Osteoblast (primary cell): ENCODE results near the gene DAPP1. TPM values are rescaled to one million over a fixed set of nuclear protein-coding genes. Genes with fewer than 3 reads are reported as not detected.

Experiments used
- DNase-seq: peaks from one replicate; pipeline ENCODE4 v3.0.0; 2011; ENCODE audit warnings: low spot score, mixed read lengths; ENCODE audit not compliant: insufficient read length; ENCODE audit errors: missing footprints
- H2AFZ ChIP-seq: 2 replicates; pipeline ENCODE4 v1.6.0; 2011; ENCODE audit warnings: mild to moderate bottlenecking, low read length
- H3K27ac ChIP-seq: 2 replicates; pipeline ENCODE4 v1.5.1; 2011; ENCODE audit warnings: mild to moderate bottlenecking, low read depth, low read length, moderate library complexity
- H3K27me3 ChIP-seq: 2 replicates; pipeline ENCODE4 v1.6.0; 2012; ENCODE audit warnings: mild to moderate bottlenecking, control low read depth, inconsistent platforms, low read length, moderate library complexity; ENCODE audit not compliant: insufficient read depth
- H3K36me3 ChIP-seq: 2 replicates; pipeline ENCODE4 v1.5.1; 2011; ENCODE audit warnings: mild to moderate bottlenecking, low read length, control low read depth, moderate library complexity; ENCODE audit not compliant: insufficient read depth
- H3K4me1 ChIP-seq: 2 replicates; pipeline ENCODE4 v1.5.1; 2011; ENCODE audit warnings: mild to moderate bottlenecking, low read length, control low read depth, moderate library complexity; ENCODE audit not compliant: insufficient read depth
- H3K4me2 ChIP-seq: 2 replicates; pipeline ENCODE4 v1.6.0; 2011; ENCODE audit warnings: mild to moderate bottlenecking, low read length; ENCODE audit not compliant: insufficient read depth
- H3K4me3 ChIP-seq: fragments of 200-600 bp; sonication (generic); 3 replicates; pipeline ENCODE4 v1.5.1; 2012; ENCODE audit warnings: mild to moderate bottlenecking, low read length, inconsistent platforms; ENCODE audit not compliant: insufficient read depth
- H3K79me2 ChIP-seq: 2 replicates; pipeline ENCODE4 v1.6.0; 2012; ENCODE audit warnings: mild to moderate bottlenecking, low read length, control low read depth, inconsistent platforms; ENCODE audit not compliant: insufficient read depth
- H3K9me3 ChIP-seq: 2 replicates; pipeline ENCODE4 v1.5.1; 2011; ENCODE audit warnings: low read depth, low read length, control low read depth
- H4K20me1 ChIP-seq: 2 replicates; pipeline ENCODE4 v1.6.0; 2012; ENCODE audit warnings: mild to moderate bottlenecking, low read length, control low read depth; ENCODE audit not compliant: insufficient read depth
- CTCF ChIP-seq: IDR thresholded peaks from 2 replicates; pipeline ENCODE4 v1.5.1; 2011; ENCODE audit warnings: mild to moderate bottlenecking, low read depth, low read length, moderate library complexity; ENCODE audit errors: extremely low read depth
- total RNA-seq: library from RNA; depleted of rRNA; stranded (reverse); fragments of >200 nt; gene quantifications from 2 replicates; pipeline ENCODE4 v1.2.3, GENCODE V29; 2012

Gene DAPP1
- total RNA-seq, 1 donor = not detected

GRCh38 chr4:99790796-99791617, 25.6 kb upstream of the DAPP1 start:
- Histone ChIP-seq H3K9me3 (no peaks in the 10 kb centered on the region), H4K20me1 (no peaks in the 10 kb centered on the region)
- no peak for DNase-seq

GRCh38 chr4:99800332-99801004, 16.2 kb upstream of the DAPP1 start:
- H3K27me3 ChIP-seq = no peaks in the 10 kb centered on the region
- no peaks in the 10 kb centered on the region for H3K36me3 ChIP-seq
- no peak for TF ChIP-seq CTCF
- H3K4me3 ChIP-seq = no peak overlapping the region
- no peaks in the 10 kb centered on the region for H3K79me2 ChIP-seq
- no peak overlapping the region for H2AFZ ChIP-seq
- H3K4me1 ChIP-seq = no peaks in the 10 kb centered on the region
- no peaks in the 10 kb centered on the region for H4K20me1 ChIP-seq
- no peak for DNase-seq
- H3K4me2 ChIP-seq = no peak overlapping the region
- no peaks in the 10 kb centered on the region for H3K9me3 ChIP-seq
- no peak overlapping the region for H3K27ac ChIP-seq

More at GRCh38 chr4:99790796-99791617, 25.6 kb upstream of the DAPP1 start:
- Histone ChIP-seq H3K36me3 (no peaks in the 10 kb centered on the region), H3K79me2 (no peaks in the 10 kb centered on the region), H3K27ac (no peak overlapping the region), H3K4me1 (no peaks in the 10 kb centered on the region), H2AFZ (no peak overlapping the region), H3K4me2 (no peak overlapping the region), H3K27me3 (no peaks in the 10 kb centered on the region), H3K4me3 (no peak overlapping the region)
- no peak for TF ChIP-seq CTCF

GRCh38 chr4:99801005-99801699, 15.5 kb upstream of the DAPP1 start:
- H3K79me2 ChIP-seq = no peaks in the 10 kb centered on the region
- no peak overlapping the region for H3K4me2 ChIP-seq
- H3K27ac ChIP-seq = no peak overlapping the region
- no peak overlapping the region for H3K4me3 ChIP-seq
- DNase-seq = no peak
- no peaks in the 10 kb centered on the region for H3K27me3 ChIP-seq
- no peaks in the 10 kb centered on the region for H3K4me1 ChIP-seq
- TF ChIP-seq CTCF = no peak
- no peak overlapping the region for H2AFZ ChIP-seq
- no peaks in the 10 kb centered on the region for H4K20me1 ChIP-seq
- H3K9me3 ChIP-seq = no peaks in the 10 kb centered on the region
- H3K36me3 ChIP-seq = no peaks in the 10 kb centered on the region
